Spleen (tissue), 7 donors: ENCODE results near the gene JADE2.

Experiments used
- POLR2A ChIP-seq, 3 donors: fragments of 450-650 bp; IDR thresholded peaks; one replicate each; pipeline ENCODE4 v1.5.1; 2017; ENCODE audit warnings: antibody characterized with exemption in 3 of 3, mild to moderate bottlenecking in 1 of 3
- POLR2AphosphoS5 ChIP-seq, 3 donors: sonication (generic); formaldehyde crosslinking; IDR thresholded peaks; one replicate each; pipeline ENCODE4 v1.5.1; 2017; ENCODE audit warnings: antibody characterized with exemption in 3 of 3
- TF ChIP-seq, protein P1 (sequence below), 11 experiments: fragments of 200-600 bp in 7 of 11; fragments of 450-650 bp in 4 of 11; sonication (generic) in 4 of 11; IDR thresholded peaks in 8 of 11; conservative IDR thresholded peaks in 3 of 11; 1 replicate in 7 of 11; 2 replicates in 4 of 11; pipeline versions ENCODE4 v1.4.0 to v1.8.0; 2016 to 2021; ENCODE audit warnings: antibody characterized with exemption in 11 of 11, inconsistent platforms in 4 of 11, mild to moderate bottlenecking in 1 of 11
- donor health status: DM: no; HTN: no; CAD: no; lungs with moderate emphysema.
- donor health status: DM: no; HTN: no; CAD: no.
- donor health status: DM: no; HTN: no; CAD: no.

GRCh38 chr5:134608555-134608954, 83.1 kb downstream of the JADE2 start:
- TF ChIP-seq, protein P1, sequence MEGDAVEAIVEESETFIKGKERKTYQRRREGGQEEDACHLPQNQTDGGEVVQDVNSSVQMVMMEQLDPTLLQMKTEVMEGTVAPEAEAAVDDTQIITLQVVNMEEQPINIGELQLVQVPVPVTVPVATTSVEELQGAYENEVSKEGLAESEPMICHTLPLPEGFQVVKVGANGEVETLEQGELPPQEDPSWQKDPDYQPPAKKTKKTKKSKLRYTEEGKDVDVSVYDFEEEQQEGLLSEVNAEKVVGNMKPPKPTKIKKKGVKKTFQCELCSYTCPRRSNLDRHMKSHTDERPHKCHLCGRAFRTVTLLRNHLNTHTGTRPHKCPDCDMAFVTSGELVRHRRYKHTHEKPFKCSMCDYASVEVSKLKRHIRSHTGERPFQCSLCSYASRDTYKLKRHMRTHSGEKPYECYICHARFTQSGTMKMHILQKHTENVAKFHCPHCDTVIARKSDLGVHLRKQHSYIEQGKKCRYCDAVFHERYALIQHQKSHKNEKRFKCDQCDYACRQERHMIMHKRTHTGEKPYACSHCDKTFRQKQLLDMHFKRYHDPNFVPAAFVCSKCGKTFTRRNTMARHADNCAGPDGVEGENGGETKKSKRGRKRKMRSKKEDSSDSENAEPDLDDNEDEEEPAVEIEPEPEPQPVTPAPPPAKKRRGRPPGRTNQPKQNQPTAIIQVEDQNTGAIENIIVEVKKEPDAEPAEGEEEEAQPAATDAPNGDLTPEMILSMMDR (IDR thresholded peaks at IDR 0.05 in 8 of 11, conservative IDR thresholded peaks at IDR 0.05 in 3 of 11) = no peak
- TF ChIP-seq POLR2AphosphoS5 (IDR thresholded peaks at IDR 0.05) (no peak), POLR2A (IDR thresholded peaks at IDR 0.05) (no peak)
